Adipose tissue (tissue), 3 donors: Measurements from ENCODE around the gene SLC45A3. TPM values are rescaled to one million over a fixed set of nuclear protein-coding genes. Genes with fewer than 3 reads are reported as not detected.
"Not testable (repeated sequence)": the region's sequence is repeated elsewhere in the genome, so short reads cannot be mapped to it uniquely, and the experiment has no call there.

Source experiments
- H3K27ac ChIP-seq: one replicate; pipeline ENCODE4 v1.5.1; 2013; ENCODE audit warnings: low read depth, low read length
- WGBS, 3 donors: extraction: QIAGEN DNeasy Blood & Tissue Kit; methylation state at CpG; one replicate each; pipeline ENCODE4 v1.1.7; 2013; 5-methylcytosine and 5-hydroxymethylcytosine counted together
- polyA plus RNA-seq, 3 donors: library from polyadenylated mRNA; stranded (reverse); fragments of 200-250 nt; gene quantifications; one replicate each; pipeline ENCODE4 v1.2.3, GENCODE V29; 2013
- donor health status: healthy with polysubstance abuse.
- donor health status: Bipolar disorder and iron deficiency.
- donor health status: healthy.

SLC45A3 gene, protein sequence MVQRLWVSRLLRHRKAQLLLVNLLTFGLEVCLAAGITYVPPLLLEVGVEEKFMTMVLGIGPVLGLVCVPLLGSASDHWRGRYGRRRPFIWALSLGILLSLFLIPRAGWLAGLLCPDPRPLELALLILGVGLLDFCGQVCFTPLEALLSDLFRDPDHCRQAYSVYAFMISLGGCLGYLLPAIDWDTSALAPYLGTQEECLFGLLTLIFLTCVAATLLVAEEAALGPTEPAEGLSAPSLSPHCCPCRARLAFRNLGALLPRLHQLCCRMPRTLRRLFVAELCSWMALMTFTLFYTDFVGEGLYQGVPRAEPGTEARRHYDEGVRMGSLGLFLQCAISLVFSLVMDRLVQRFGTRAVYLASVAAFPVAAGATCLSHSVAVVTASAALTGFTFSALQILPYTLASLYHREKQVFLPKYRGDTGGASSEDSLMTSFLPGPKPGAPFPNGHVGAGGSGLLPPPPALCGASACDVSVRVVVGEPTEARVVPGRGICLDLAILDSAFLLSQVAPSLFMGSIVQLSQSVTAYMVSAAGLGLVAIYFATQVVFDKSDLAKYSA
- polyA plus RNA-seq = 1 to 10 TPM in 2 of 3 donors, under 1 TPM in 1; 0.67 to 1.7 (median 1.6) TPM

DNA sequence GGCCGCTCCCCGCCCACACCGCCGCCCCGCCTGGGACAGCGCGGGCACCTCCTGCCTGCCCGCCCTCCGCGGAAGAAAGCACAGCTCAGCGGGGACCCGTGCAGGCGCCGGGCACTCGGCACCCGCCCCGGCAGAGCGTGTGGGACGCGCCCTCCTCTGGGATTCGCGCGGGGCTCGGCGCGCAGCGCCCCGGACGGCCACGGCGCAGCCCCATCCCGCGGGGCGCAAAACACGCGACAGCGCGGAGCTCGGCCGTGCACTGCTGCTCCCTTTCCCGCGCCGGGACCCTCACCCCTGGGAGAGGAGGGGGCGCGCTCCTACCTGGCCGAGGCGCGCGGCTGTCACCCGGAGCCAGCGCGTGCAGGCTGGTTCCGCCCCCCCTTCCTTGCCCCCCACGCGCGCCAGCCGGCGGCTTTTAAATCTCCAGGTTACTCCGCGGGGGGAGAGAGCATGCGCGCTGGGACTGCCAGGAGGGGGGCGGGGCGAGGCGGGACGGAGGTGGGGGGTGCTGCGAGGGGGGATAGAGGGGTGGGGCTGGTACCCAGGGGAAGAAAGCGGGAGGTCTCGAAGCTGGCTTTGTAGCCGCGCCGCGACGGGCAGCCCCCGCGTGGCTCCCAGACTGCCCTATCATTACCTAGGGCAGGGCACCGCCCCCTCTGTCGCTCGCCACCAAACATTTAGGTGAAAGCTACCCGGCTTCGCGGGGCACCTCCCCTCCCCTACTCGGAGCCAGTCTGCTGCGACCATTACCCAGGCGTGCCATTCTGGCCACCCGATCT is at the start of gene SLC45A3:
Gene SLC45A3, minus strand, starts transcription at position 437 of the 779 bp plus-strand sequence. CDS start 15,853 bp downstream, outside the sequence.
- no peak within 1 kb of the TSS for H3K27ac ChIP-seq
- 0 to 2% (median 2%) methylated on average over 52 to 83 of the region's 86 CpGs for WGBS, 3 donors

DNA sequence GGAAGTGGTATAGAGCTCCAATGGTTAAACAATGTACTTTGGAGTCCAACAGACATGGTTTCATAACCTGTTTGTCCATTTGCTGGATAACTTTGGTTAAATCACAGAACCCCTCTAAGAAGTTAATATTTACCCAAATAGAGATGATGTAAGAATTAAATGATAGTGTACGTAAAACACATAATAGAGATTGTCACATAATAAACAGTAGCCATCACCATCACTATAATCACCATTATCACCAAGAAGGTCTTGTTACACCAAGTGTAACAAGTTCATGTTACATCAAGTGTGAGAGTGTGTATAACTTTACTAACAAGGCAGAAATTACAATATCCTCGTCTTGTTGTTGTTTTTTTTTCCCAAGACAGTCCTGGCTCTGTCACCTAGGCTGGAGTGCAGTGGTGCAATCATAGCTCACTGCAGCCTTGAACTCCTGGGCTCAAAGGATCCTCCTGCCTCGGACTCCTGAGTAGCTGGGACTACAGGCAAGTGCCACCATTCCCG is 46.4 kb upstream of the SLC45A3 start:
- WGBS, 3 donors = 62 to 88% (median 85%) methylated on average over 4 of the region's 4 CpGs
- H3K27ac ChIP-seq = no peak overlapping the region

DNA sequence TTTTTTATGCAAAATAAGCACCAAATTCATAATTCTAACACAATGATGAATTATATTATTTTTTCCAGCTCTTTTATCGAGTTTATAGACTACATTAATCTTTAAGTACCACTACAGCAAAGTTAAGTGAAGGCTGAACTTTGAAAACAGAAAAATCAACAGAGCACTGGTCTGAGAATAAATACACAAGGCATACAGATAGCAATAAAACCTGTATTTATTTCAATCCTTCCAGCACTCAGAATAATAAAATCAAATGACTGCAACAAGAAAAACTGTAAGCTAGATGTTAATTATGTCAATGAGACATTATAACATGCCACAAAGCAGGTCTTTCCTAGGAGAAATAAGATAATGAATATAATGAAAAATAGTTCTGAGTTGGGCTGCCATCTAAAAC is 45.2 kb upstream of the SLC45A3 start:
- 31 to 96% (median 88%) methylated on average over 1 of the region's 1 CpG for WGBS, 3 donors
- H3K27ac ChIP-seq = no peak overlapping the region

DNA sequence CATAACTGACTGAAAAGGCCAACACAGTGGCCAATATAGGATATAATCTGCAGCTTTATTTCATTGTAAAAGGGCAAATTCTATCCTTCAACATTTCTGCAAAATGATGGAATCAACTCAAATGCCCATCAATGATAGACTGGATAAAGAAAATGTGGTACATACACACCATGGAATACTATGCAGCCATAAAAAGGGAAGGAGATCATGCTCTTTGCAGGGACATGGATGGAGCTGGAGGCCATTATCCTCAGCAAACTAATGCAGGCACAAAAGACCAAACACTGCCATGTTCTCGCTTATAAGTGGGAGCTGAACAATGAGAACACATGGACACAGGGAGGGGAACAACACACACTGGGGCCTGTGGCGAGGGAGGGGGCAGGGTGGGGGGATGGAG is 40.4 kb upstream of the SLC45A3 start:
- WGBS, 3 donors = 99 to 100% (median 100%) methylated on average over 2 of the region's 2 CpGs
- not testable (repeated sequence) for H3K27ac ChIP-seq

DNA sequence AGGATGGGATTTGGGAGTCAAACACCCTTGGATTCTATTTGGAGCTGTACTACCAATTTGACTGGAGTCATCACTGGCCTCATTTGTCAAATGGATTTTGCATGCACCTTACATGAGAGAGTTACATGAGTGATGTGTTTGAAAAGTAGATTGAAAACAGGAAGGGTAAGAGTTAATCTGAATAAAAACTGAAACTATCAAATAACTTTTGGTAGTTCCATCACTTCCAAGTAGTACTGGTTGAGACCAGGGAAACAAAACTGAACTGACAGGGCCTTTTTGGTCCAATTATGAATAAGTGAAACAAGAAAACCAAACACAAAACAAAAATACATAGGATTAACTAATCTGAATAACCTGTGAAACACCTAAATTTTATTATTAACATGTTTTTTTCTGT is 39.5 kb upstream of the SLC45A3 start:
- no peak overlapping the region for H3K27ac ChIP-seq

DNA sequence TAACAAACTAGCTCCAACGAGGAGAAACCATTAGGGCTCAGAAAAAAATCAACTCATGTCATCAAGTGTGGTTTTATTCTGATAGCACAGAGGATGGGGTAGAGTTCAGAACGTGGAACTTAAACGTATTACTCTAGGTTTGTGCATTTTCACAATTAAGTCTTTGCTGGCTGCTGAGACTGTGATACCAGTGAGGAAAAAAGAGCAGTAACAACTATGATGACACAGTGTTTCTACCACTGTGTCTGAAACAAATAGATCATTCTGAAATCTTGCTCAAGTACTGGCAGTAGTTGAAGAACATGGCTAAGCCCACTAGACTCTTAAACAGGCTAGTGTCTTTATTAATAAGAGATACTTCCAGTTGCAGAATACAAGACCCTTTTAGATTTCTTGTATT is 38.7 kb upstream of the SLC45A3 start:
- WGBS, 3 donors = 63 to 73% (median 72%) methylated on average over 3 of the region's 3 CpGs

DNA sequence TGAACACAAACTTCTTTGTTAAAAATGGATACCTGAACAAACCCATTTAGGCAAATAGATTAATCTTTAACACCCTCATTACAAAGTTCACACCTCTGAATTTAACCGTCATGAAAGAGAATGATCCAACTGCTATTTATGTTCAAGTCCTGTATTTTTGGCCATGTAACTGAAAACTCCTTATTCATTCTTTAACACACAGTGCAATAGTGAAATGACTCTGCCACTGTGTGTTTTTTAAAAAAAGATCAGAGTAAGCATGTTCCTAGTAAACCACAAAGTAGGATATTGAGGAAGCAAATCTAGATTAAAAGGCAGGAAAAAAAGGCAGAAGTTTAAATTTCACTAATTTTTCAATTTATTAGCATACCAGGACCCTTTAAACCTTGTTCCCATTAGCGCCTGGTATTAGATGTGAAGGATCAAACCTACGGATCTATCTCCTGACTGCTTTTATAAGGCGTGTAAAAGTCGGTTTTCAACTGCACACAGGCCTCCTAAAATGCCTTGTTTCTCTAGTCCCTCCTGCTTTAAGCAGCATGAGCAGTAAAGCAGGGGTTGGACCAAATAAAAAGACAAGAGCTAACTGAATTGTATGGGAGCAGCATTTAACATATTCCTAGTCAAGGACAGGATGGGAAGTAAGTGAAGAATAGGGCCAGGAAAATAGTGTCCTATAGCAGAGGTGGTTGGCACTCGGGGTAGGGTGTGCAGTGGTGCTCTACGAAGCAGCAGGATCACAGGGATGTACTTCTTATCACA is 36.2 kb upstream of the SLC45A3 start:
- no peak overlapping the region for H3K27ac ChIP-seq
- 78 to 88% (median 83%) methylated on average over 7 of the region's 7 CpGs for WGBS, 3 donors

More for the DNA sequence above, 38.7 kb upstream of the SLC45A3 start:
- no peak overlapping the region for H3K27ac ChIP-seq

DNA sequence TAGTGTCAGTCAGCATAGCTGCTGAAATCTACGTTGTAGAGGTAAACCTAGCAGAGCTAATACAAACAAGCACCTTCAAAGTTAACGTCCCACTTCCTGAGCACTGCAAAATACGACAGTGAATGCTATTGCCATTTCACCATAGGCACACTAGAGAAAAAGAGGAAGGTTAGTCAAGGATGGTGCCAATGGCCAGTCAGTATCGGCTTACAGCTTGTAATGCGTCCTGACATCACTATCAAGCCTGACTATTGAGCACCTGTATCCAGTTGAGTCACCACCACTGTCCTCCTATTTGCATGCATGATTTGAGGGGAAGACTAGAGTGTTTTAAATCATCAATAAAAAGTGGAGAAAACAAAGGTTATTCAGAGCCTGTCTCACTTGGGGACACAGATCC is 35.3 kb upstream of the SLC45A3 start:
- 62 to 81% (median 62%) methylated on average over 5 of the region's 5 CpGs for WGBS, 3 donors
- H3K27ac ChIP-seq = no peak overlapping the region

DNA sequence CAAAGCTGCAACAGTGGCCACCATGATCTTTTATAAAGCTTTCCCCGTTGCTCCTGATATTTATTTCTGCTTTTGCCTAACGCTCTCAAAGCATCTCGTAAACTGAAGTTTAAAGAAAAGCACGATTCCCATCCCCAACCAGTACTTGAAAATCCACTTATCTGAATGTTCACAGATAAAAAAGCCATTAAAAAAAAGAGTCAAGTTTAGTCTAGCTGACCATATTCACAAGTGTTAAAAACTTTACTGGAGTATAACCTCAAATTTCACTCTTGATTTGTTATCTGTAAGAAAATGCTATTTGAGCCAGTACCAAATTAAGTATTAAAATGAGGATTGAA is 34.6 kb upstream of the SLC45A3 start:
- H3K27ac ChIP-seq = no peak overlapping the region
- WGBS, 3 donors = 81 to 85% (median 81%) methylated on average over 4 of the region's 4 CpGs

DNA sequence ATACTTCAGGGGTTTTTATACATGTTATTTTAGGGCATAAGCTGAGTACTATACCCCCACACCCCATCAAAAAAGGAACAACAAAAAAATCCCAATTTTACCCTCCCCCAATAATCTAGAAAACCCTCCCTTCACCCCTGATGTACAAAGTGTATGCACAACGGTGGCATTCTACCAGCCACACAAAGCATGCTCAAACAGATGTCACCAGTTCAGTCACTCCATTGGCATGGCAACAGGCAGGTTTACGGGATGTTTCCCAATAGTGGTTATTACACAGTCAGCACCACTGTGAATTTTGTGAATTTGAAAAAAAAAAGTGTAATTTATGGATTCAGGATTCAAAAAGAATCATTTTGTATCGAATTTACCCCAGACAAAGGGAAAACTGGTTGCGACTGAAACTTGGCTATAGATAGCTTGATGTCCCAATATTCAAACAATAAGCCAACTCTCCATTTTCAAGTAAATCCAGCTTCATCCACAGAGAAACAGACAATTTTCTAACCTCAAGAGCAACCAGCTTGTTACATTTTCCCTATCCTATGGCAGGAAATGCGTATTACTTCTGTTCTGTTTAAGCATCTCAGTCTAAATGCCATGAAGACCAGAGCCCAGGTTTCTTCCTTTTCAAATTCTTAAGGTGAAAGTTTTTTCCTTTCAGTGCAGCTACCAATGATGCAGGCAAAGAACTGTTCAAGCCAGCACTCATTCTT is 34.0 kb upstream of the SLC45A3 start:
- H3K27ac ChIP-seq = no peak overlapping the region
- WGBS, 3 donors = 58 to 70% (median 66%) methylated on average over 5 of the region's 5 CpGs

DNA sequence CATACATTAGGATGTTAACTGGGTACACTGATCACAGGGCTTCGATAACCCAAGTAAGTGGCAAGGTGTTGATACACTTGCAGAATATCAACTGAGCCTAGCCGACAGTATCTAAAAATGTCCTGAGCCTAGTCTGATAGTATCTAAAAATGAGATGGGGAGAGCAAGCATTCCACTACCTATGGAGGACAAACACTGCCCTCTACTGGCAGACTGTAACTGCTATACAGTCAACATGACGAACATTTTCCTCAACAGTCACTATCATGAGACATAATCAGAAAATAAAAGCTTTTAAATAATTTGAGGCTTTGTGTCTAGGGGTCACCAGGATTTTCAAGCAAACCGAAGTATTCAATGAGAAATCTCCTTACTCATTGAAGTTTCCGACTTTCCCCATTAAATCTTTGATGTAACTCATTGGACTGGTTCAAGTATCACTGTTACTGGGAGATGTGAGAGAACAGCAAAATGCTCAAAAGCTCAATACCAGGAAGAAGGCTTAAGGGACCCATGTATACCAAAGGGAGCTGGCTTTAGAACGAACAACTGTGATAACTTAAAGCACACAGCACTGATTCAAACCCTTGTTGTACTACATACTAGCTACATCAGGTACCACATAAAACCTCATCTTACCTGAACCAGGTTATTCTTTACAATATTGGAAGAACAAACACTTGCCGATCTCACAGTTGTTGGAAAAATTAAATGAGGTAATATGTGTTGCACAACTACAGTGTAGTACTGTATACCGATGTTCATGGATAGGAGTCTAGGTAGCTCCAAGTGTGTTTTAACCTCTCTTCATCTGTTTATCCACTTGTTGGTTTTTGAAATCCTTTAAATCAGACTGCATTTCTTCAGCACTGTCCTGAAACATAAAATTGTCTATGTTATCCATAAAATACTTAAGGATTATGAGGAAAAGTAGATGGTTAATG is 31.1 kb upstream of the SLC45A3 start:
- WGBS, 3 donors = 39 to 47% (median 45%) methylated on average over 8 of the region's 8 CpGs
- H3K27ac ChIP-seq = no peak overlapping the region

DNA sequence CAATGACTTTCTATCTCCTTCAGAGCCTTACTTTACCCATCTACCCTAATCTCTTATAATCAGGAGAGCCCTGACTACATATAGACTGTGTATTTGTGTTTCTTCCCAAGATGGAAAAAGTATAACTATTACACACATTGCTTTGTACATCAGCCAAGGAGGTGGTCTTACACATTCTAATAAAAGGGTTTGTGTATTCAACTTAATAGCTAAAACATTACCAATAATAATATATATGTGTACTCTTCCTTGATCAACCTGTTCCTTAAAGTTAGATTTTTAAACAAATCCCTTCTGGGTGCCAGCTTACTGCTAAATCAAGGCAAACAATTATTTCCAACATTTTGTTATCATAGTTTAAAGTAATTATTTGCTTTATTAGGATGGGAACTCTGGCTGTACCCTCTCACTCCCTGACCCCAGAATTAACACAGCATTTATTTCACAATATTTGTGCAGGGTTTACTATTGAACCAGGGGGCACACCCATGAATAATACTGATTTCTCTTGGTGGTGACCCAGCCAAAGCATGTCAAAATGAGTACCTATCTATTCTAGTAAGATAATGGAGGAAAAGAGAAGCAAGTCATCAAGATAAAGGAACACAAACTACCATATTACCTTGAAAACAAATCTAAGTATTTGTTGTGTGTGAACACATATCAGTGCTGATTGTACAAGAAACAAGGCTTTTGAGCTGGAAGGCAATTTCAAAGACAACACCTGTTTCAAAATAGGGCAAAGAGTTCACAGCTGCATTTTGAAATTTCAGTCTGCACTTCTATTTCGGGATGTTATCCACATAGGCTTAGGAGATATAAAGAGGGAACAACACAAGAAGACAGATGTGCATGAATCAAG is 30.1 kb upstream of the SLC45A3 start:
- no peak overlapping the region for H3K27ac ChIP-seq
- 38 to 57% (median 44%) methylated on average over 1 of the region's 1 CpG for WGBS, 3 donors

DNA sequence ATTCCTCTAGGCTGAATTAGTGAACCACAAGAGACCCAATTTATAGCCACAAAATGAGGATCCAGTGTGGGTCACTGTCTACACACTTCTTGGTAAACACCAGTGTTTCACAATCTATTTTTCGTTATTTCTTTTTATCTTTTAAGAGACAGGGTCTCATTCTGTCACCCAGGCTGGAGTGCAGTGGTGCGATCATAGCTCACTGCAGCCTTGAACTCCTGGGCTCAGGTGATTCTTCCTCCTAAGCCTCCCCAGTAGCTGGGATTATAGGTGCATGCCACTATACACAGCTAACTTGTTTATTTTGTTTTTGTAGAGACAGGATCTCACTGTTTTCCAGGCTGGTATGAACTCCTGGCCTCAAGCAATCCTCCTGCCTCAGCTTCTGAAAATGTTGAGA is 29.3 kb upstream of the SLC45A3 start:
- H3K27ac ChIP-seq = no peak overlapping the region
- WGBS, 3 donors = 64 to 66% (median 65%) methylated on average over 2 of the region's 2 CpGs

DNA sequence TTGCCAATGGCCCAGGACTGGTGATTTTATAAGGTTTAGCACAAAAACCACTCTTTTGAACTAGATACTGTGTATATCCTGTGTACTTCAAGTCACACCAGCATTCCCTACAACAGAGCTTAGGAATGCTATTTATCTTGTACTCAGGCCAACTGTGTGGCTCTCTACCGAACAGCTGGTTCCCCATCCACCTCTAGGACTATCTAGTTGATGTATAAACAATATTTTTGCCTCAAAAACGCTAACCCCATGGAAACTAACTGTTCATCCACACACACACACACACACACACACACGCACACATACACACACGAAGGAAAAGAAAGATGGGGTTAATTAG is 28.7 kb upstream of the SLC45A3 start:
- H3K27ac ChIP-seq = no peak overlapping the region
- 41 to 62% (median 56%) methylated on average over 4 of the region's 4 CpGs for WGBS, 3 donors

DNA sequence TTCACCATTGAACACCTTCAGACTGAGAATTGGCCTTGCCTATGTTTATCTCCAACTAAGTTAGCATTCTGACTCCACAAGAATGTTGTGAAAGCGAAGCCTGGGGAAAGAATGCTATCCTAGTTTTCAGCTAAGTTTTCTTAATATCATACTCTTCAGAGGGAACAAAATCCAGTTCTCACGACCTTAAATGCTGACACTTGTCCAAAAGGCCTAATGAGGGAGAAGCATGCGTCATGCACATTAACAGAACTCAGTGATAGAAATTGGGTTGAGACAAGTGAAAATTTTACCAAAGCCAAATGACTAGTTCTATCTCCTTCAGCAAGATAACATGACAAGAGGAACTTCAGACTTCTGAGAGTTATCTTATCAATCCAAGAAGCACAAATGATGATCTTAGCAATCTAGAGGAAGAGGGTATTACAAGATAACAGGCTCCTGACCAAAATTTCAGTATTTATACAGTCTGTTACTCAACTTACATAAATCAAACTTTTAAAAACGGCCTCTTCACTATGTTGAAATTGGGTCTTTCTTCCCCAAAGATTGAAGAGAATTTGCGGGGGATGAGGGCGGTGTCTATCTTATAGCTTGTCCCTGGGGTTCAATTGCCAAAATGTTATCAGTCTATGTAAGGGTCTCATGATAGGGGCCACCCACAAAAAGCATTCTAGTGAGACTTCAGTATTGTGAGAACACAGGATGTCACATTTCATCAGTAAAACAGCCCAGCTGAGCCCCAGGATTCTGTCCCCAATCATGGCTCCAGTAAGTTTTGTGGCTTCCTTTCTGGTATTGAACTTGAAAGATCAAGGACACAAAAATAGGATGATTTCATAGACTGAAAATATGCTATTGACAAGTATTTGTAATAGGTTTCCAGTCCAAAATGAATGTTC is 26.5 kb upstream of the SLC45A3 start:
- H3K27ac ChIP-seq = no peak overlapping the region
- 40 to 75% (median 49%) methylated on average over 6 of the region's 6 CpGs for WGBS, 3 donors
